ENCODE data around the gene UEVLD. TPM values are rescaled to one million over a fixed set of nuclear protein-coding genes. Genes with fewer than 3 reads are reported as not detected.

UEVLD gene
- total RNA-seq, 1 experiment from 2014 or later, result 26.7 TPM

GRCh38 chr11:18564149-18564548 lies 24.4 kb downstream of the UEVLD start:
- no TSS peak for BruUV-seq (replicated peaks)
- no peak for TF ChIP-seq POLR2AphosphoS5 (IDR thresholded peaks at IDR 0.05; ENCODE audit: low read depth, low read length)
- TF ChIP-seq TCF7L2 (IDR thresholded peaks at IDR 0.05; ENCODE audit: low read depth, low read length), result no peak
- TF ChIP-seq SIN3A (IDR thresholded peaks at IDR 0.05; ENCODE audit: borderline replicate concordance, insufficient read depth, low read depth, low read length), result no peak
- TF ChIP-seq CTCF (IDR thresholded peaks at IDR 0.05), result no peak
- TF ChIP-seq, protein P1, sequence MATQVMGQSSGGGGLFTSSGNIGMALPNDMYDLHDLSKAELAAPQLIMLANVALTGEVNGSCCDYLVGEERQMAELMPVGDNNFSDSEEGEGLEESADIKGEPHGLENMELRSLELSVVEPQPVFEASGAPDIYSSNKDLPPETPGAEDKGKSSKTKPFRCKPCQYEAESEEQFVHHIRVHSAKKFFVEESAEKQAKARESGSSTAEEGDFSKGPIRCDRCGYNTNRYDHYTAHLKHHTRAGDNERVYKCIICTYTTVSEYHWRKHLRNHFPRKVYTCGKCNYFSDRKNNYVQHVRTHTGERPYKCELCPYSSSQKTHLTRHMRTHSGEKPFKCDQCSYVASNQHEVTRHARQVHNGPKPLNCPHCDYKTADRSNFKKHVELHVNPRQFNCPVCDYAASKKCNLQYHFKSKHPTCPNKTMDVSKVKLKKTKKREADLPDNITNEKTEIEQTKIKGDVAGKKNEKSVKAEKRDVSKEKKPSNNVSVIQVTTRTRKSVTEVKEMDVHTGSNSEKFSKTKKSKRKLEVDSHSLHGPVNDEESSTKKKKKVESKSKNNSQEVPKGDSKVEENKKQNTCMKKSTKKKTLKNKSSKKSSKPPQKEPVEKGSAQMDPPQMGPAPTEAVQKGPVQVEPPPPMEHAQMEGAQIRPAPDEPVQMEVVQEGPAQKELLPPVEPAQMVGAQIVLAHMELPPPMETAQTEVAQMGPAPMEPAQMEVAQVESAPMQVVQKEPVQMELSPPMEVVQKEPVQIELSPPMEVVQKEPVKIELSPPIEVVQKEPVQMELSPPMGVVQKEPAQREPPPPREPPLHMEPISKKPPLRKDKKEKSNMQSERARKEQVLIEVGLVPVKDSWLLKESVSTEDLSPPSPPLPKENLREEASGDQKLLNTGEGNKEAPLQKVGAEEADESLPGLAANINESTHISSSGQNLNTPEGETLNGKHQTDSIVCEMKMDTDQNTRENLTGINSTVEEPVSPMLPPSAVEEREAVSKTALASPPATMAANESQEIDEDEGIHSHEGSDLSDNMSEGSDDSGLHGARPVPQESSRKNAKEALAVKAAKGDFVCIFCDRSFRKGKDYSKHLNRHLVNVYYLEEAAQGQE (IDR thresholded peaks at IDR 0.05; ENCODE audit: insufficient read depth in 1 of 2, low read depth in 2 of 2, low read length in 1 of 2), result no peak
- ChIA-PET CTCF (no interaction called here), POLR2A (interaction anchor here (0.6 to 0.8 kb wide), 2 partner anchors 37 to 1314 kb away, joined by 4 to 10 read pairs; partner anchors contain the start of gene TSG101)
- Histone ChIP-seq H3K4me1 (ENCODE audit: control insufficient read depth, insufficient read depth, low read length) (no peaks in the 10 kb centered on the region), H3K9me3 (ENCODE audit: control insufficient read depth, insufficient read depth, low read depth, low read length) (no peaks in the 10 kb centered on the region), H3K27me3 (ENCODE audit: control insufficient read depth, insufficient read depth, low read length) (no peaks in the 10 kb centered on the region), H3K27ac (ENCODE audit: low read length) (no peak overlapping the region), H3K36me3 (ENCODE audit: control insufficient read depth, insufficient read depth, low read length) (peaks cover 3% of the 10 kb centered on the region; the same call in 1 of the 2 replicates), H3K4me3 (ENCODE audit: low read depth in 2 of 2, low read length in 2 of 2) (no peak overlapping the region)
- no peak for ATAC-seq
- in situ Hi-C loops (cut with HindIII; ENCODE audit: low pct_unique_long_range_greater_than_20kb, low sequenced_read_pairs), result no loop called here
- DNase-seq (ENCODE audit: low read depth, low spot score), result no peak
- intact Hi-C loops (cut with micrococcal nuclease; ENCODE audit: unreplicated experiment), result no loop called here

DNA sequence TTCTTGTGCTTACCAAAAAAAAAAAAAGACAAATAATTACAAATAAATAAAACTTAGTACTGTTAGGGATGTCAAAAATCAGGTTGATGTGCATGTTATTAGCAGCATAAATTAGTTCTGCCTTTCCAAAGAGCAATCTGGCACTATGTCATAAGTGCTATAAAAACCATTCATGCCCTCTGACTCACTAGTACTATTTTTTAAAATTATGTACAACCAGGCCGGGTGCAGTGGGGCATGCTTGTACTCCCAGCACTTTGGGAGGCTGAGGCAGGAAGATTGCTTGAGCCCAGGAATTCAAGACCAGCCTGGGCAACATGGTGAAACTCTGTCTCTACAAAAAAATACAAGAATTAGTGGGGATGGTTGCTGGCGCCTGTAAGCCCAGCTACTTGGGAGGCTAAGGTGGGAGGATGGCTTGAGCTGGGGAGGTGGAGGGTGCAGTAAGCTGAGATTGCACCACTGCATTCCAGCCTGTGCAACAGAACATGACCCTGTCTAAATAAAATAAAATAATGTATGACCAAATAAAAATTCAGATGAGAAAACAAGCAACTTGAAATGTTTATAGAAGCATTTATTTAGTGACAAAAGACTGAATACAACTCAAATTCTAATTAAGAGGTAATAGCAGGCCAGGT lies 25.3 kb downstream of the UEVLD start:
- Histone ChIP-seq H3K4me1 (ENCODE audit: control insufficient read depth, insufficient read depth, low read length) (no peaks in the 10 kb centered on the region), H3K4me3 (ENCODE audit: low read depth in 2 of 2, low read length in 2 of 2) (no peak overlapping the region), H3K9me3 (ENCODE audit: control insufficient read depth, insufficient read depth, low read depth, low read length) (no peaks in the 10 kb centered on the region), H3K27ac (ENCODE audit: low read length) (no peak overlapping the region), H3K27me3 (ENCODE audit: control insufficient read depth, insufficient read depth, low read length) (no peaks in the 10 kb centered on the region), H3K36me3 (ENCODE audit: control insufficient read depth, insufficient read depth, low read length) (peaks cover 3% of the 10 kb centered on the region; the same call in 1 of the 2 replicates)
- in situ Hi-C loops (cut with HindIII; ENCODE audit: low pct_unique_long_range_greater_than_20kb, low sequenced_read_pairs) (no loop called here), intact Hi-C loops (cut with micrococcal nuclease; ENCODE audit: unreplicated experiment) (no loop called here)
- no TSS peak for BruUV-seq (replicated peaks)
- no peak for DNase-seq (ENCODE audit: low read depth, low spot score)
- CTCF ChIA-PET, result no interaction called here
- TF ChIP-seq CTCF (IDR thresholded peaks at IDR 0.05), result no peak
- TF ChIP-seq, protein P1 (IDR thresholded peaks at IDR 0.05; ENCODE audit: insufficient read depth in 1 of 2, low read depth in 2 of 2, low read length in 1 of 2), result no peak
- no peak for TF ChIP-seq POLR2AphosphoS5 (IDR thresholded peaks at IDR 0.05; ENCODE audit: low read depth, low read length)
- no peak for TF ChIP-seq SIN3A (IDR thresholded peaks at IDR 0.05; ENCODE audit: borderline replicate concordance, insufficient read depth, low read depth, low read length)
- no peak for TF ChIP-seq TCF7L2 (IDR thresholded peaks at IDR 0.05; ENCODE audit: low read depth, low read length)
- POLR2A ChIA-PET, result no interaction called here
- no peak for ATAC-seq

Data from Panc1 (cell line).